ENCODE data around the gene STPG1.

STPG1 gene

GRCh38 chr1:24364975-24365678, 48.5 kb downstream of the STPG1 start:
- DNase-seq = no peak

- no peak for DNase-seq
These were observed 49.0 kb downstream of the STPG1 start for GRCh38 chr1:24364605-24364974.

DNA sequence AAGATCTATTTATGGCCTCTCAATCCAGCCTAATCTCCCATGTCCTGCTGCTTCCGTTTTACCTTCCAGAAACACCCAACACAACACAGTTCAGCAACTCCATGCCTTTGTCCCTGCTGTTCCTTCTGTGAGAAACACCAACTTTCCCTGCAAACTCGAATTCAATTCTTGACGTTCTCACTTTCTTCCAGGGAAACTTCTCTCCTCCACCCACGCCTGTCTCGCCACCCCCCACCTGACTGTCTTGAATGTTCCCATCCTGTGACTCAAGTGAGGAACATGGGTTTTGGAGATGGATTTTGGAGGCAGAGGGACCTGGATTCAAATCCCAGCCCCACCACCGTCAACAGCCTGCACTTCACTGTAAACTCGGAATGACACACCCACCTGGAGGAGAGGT, 49.6 kb downstream of the STPG1 start:
- DNase-seq = no peak

GRCh38 chr1:24362982-24363614, 50.5 kb downstream of the STPG1 start:
- DNase-seq = no peak

- no peak for DNase-seq
These were observed 51.2 kb downstream of the STPG1 start for GRCh38 chr1:24362396-24362795.

- DNase-seq = no peak
These were observed 51.8 kb downstream of the STPG1 start for GRCh38 chr1:24361811-24362210.

GRCh38 chr1:24360681-24361080, 52.9 kb downstream of the STPG1 start:
- DNase-seq = no peak

GRCh38 chr1:24357038-24357437, 56.5 kb downstream of the STPG1 start:
- no peak for DNase-seq

GRCh38 chr1:24355466-24355865, 58.1 kb downstream of the STPG1 start:
- DNase-seq = no peak

DNA sequence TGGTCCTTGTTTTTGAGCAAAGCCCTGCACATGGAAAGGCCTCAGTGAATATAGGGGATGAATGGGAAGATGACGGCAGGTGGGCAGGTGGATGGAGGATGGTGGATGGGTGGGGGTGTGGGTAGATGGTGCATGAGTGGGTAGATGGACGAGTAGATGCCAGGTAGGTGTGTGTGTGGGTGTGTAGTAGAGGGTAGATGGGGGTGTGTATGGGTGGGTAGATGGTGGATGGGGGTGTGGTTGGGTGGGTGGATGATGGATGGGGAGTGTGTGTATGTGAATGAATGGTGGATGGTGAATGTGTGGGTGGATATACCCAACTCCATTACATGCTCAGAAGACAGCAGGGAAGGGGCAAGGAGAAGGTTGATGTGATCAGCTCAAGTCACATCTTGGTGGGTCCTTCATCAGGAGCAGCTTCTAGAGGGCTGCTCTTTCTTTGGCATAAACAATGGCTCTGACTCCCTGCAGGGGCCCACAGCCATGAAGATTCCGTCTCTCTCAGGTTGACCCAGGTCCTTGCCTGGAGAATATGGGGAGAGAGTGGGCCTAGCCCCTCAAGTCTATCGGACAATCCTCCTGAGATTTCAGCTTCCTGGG, 60.2 kb downstream of the STPG1 start:
- no peak for DNase-seq

- no peak for DNase-seq
These were observed 61.5 kb downstream of the STPG1 start for GRCh38 chr1:24351918-24352627.

GRCh38 chr1:24351247-24351646, 62.3 kb downstream of the STPG1 start:
- DNase-seq = no peak

DNA sequence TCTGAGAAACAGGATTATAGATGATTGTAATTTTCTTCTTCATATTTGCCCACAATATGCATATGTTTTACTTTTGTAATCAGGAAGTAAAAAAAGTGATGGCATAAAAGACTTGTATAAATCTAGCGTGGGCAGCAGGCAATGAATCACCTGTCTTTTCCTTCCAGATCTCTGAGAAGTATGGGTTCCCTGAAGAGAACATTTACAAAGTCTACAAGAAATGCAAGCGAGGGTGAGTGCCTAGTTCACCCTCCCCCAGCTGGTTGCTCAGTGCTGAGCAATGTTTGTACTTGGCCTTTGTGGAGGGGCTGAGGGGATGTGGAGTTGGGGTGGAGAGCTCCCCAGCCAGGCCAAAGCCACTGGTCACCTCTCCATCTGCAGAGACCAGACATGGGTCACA, 63.7 kb downstream of the STPG1 start:
- DNase-seq = no peak

DNA sequence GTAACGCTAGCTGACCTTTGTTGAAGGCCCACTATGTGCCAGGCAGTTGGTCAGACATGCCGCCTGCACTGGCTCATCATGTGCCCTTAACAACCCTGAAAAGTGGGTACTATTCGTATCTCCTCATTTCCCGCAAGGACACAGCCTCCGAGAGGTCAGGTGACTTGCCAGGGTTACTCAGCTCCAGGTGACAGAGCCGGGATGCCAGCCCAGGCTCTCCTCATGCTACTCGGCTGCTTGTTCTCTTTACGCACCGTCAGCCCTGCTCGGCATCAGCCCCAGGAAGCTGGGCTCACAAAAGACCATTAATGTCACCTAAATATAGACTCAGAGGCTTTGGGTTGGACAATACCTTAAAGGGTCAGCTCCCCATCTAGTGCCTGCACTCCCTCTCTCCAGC, 65.4 kb downstream of the STPG1 start:
- no peak for DNase-seq

- no peak for DNase-seq
These were observed 66.2 kb downstream of the STPG1 start for GRCh38 chr1:24347159-24347934.

GRCh38 chr1:24345334-24345733, 68.2 kb downstream of the STPG1 start:
- DNase-seq = no peak

DNA sequence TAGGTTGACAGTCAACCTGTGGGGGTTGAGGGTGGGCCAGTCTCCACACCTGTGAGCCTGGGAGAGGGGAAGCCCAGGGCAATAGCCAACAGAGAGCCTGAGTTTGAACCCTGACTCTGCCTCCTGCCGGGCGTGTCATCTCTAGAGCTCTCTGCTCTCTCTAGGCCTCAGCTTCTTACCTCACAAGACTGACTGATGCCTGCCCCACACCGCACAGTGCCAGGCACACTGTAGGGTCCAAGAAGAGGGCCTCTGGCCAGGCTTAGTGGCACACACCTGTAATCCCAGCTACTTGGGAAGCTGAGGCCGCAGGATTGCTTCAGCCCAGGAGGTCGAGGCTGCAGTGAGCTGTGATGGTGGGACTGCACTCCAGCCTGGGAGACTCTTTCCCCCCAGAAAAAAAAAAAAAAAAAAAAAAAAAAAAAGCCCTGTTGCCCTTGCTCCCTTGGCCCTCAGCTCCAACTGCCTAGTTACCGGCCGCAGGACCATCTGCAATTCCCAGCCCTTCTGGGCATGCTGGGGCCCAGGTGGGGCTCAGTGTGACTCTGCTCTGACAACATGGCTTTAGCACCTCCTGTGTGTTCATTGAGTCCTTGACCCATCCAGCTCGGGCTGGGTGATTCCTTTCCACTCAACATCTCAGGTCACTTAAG, 69.4 kb downstream of the STPG1 start:
- DNase-seq = no peak

DNA sequence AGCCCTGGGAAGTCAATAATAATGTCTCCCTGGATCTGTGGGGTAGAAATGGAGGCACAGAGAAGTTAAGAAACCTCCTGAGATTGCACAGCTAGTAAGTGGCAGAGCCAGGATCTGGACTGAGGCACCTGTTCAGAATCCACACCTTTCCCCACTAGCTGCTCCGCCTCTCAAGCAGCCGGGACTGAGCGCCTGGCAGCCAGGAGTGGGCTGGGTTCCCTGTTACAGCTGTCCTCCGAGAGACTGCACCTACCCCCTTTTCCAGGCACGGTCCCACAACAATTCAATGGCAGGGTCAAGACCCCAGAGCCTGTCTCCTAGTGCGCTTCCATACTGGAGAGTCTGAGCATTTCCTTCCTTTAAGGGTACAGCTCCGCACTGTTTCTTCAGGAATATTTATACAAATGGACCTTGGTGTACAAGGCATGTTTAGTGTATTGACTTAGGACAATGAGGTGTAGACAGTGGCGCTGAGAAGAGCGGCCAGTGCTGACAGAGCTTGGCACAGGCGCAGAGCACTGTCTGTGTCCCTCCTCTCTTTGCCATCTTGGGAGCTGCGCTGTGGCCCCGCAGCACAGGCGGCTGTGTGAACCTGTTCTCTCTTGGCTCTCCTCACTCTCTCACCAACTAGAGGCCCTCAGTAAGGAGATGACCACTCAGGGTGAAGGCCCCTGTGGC, 70.0 kb downstream of the STPG1 start:
- DNase-seq = no peak

DNA sequence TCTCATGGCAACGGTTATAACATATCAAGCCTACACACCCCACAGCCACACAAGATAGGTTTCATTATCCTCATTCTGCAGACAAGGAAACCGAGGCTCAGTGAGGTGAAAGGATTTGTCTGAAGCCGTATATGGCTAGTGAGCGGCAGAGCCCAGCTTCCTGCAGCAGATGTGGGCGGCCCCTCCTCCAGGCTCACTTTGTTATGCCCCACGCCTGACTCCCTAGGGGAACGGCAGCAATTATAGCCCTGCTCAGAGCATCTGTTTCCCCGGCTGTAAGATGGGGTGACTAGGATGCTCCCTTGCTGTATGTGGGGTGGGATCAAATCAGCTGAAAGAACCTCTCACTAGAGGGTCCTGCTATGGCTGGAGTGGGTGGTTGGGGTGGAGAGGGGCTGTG, 72.3 kb downstream of the STPG1 start:
- no peak for DNase-seq

- DNase-seq = no peak
These were observed 72.8 kb downstream of the STPG1 start for GRCh38 chr1:24340770-24341169.

- DNase-seq = no peak
These were observed 73.6 kb downstream of the STPG1 start for GRCh38 chr1:24339996-24340395.

DNA sequence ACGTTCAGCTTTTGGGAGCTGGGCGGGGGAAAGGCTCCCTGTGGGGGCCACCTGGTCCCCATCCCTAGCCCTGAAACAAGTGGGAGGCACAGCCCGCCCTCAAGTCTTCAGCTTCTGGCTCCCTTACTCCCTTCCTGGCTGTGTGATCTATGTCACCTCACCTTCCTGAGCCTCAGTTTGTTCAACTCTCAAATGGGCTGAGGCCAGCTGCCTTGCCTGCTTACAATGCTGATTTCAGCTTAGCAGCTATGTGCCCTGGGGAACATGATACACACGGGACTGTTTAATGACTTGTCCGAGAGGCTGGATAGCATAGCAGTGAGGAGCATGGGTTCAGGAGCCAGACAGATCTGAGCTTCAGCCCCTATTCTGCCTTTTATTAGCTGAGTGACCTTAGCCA, 75.1 kb downstream of the STPG1 start:
- no peak for DNase-seq
